LNCaP clone FGC (cell line): ENCODE data around the gene BRF1.
A peak's percentile ranks its signal among the peaks of the same experiment; 100 is the strongest.

Experiments used
- DNase-seq: peaks from one replicate; pipeline ENCODE4 v3.0.0-alpha.2; 2011; ENCODE audit warnings: low read depth
- H3K4me3 ChIP-seq: 2 replicates; pipeline ENCODE4 v1.5.1; 2011; ENCODE audit warnings: mild to moderate bottlenecking, low read depth, low read length, control low read depth
- CTCF ChIP-seq: IDR thresholded peaks from 2 replicates; pipeline ENCODE4 v1.5.1; 2012; ENCODE audit warnings: mild to moderate bottlenecking; ENCODE audit not compliant: control insufficient read depth, insufficient read depth; ENCODE audit errors: extremely low read depth

Gene BRF1

DNA sequence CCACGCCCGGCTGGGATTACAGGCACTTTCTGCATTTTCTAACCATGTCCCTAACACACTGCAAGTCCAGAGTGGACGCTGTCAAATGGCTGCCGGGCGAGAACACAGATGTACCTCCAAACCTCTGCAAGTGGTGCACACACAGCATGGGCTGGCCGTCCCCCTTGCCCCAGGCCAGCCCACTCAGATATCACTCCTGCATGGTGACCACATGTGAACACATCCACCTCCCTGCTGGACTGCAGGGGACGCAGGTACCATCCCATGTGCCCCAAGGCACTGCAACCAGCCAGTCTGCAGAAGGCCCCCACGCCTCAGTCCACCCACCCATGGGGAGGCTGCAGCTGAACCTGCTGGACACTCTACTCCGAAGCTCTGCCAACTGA is 14.0 kb downstream of the BRF1 start:
- no peak overlapping the region for H3K4me3 ChIP-seq
- DNase-seq = no peak
- TF ChIP-seq CTCF = no peak

DNA sequence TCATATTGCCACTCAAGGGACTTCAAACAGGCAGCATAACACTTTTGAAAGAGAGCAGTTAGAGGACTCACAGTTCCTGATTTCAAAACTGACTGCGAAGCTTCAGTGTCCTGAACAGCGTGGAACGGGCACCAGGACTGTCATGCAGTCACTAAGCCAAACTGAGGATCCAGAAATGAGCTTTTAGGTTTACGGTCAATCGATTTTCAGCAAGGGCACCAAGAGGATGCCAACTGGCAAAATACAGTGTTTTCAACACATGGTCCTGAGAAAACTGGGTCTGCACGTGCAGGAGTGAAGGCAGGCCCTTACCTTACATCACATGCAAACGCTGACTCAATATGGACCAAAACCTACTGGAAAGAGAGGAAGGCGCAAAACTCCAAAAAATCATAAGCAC is 15.6 kb downstream of the BRF1 start:
- H3K4me3 ChIP-seq = no peak overlapping the region
- TF ChIP-seq CTCF = no peak
- no peak for DNase-seq

DNA sequence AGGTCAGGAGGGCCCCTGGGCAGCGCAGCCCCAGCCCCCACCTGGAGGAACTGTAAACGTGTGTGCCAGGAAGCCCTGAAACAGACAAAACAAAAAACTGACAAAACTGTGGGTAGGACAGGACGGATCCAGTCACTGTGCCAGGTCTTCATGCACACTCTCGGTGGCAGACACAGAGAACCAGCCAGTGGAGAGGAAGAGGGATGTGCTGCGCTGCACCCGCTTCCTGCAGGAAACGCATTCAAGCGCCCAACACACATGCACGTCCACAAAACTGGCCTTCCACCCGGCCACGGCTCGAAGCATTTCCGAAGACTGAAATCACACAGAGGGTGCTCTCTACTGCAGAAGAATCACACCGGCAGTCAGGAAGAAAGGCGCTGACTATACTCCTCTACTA is 16.9 kb downstream of the BRF1 start:
- TF ChIP-seq CTCF = no peak
- DNase-seq = no peak
- H3K4me3 ChIP-seq = no peak overlapping the region

GRCh38 chr14:105283028-105283427 is 17.8 kb downstream of the BRF1 start:
- no peak for DNase-seq
- H3K4me3 ChIP-seq = no peak overlapping the region

DNA sequence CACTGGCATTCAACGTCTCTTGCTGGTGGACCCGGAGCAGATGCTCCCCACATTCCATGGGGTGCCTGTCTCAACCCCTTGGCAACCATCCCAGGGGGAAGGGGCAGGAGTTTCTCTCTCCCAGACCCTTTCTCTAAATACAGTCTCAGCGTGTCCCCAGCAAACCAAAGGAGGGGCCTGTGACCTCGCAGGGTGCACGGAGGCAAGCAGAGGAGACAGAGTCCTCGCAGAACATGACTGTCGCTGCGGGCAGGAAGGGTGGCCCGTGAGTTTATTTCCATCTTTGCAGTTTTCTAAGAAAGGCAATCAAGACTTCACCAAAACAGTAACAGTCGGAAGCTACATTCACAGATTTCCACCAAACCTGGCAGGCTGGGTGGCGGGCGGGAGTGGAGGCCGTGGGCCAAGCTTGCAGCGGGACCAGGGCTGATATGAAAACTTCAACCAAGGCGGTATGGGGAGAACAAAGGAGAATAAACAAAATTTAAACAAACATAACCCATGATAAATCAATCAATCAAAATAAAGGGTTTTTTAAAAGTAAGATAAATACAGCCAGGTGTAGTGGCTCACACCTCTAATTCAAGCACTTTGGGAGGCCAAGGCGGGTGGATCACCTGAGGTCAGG is 18.6 kb downstream of the BRF1 start:
- no peak for DNase-seq
- no peak for TF ChIP-seq CTCF
- H3K4me3 ChIP-seq = no peak overlapping the region

More at GRCh38 chr14:105283028-105283427, 17.8 kb downstream of the BRF1 start:
- TF ChIP-seq CTCF = no peak

- no peak overlapping the region for H3K4me3 ChIP-seq
- no peak for DNase-seq
- peak; percentile 73 for TF ChIP-seq CTCF
Measured at GRCh38 chr14:105281371-105282097, 19.3 kb downstream of the BRF1 start.

GRCh38 chr14:105280525-105280924 is 20.3 kb downstream of the BRF1 start:
- no peak for DNase-seq
- no peak for TF ChIP-seq CTCF
- no peak overlapping the region for H3K4me3 ChIP-seq
